GOT3 (cell line): ENCODE data around the gene SDR39U1.

Experiments used
- DNase-seq: peaks from one replicate; lab custom pipeline; 2025; ENCODE audit warnings: mixed read lengths; lab: John Stamatoyannopoulos, UW

The SDR39U1 gene

GRCh38 chr14:24441904-24442239, 704 bp downstream of the SDR39U1 start:
- DNase-seq, result no peak

GRCh38 chr14:24441485-24441884, 1.1 kb downstream of the SDR39U1 start:
- no peak for DNase-seq

- no peak for DNase-seq
Measured at GRCh38 chr14:24440606-24441399, 1.8 kb downstream of the SDR39U1 start.

GRCh38 chr14:24439830-24440605, 2.6 kb downstream of the SDR39U1 start:
- DNase-seq, result no peak

- no peak for DNase-seq
Measured at GRCh38 chr14:24439257-24439656, 3.3 kb downstream of the SDR39U1 start.

GRCh38 chr14:24438223-24439097, 4.1 kb downstream of the SDR39U1 start:
- DNase-seq, result no peak

GRCh38 chr14:24437736-24438067, 4.9 kb downstream of the SDR39U1 start:
- no peak for DNase-seq

- no peak for DNase-seq
Measured at GRCh38 chr14:24437020-24437735, 5.4 kb downstream of the SDR39U1 start.

GRCh38 chr14:24436355-24437019, 6.1 kb downstream of the SDR39U1 start:
- DNase-seq, result peak; percentile 4

- DNase-seq, result no peak
Measured at GRCh38 chr14:24435998-24436354, 6.6 kb downstream of the SDR39U1 start.

GRCh38 chr14:24435192-24435810, 7.3 kb downstream of the SDR39U1 start:
- DNase-seq, result no peak

- DNase-seq, result no peak
Measured at GRCh38 chr14:24434676-24435075, 7.9 kb downstream of the SDR39U1 start.

GRCh38 chr14:24434036-24434435, 8.5 kb downstream of the SDR39U1 start:
- no peak for DNase-seq

- no peak for DNase-seq
Measured at GRCh38 chr14:24432259-24433131, 10.1 kb downstream of the SDR39U1 start.

- peak; percentile 9 for DNase-seq
Measured at GRCh38 chr14:24431569-24432258, 10.9 kb downstream of the SDR39U1 start.

GRCh38 chr14:24430682-24431568, 11.7 kb downstream of the SDR39U1 start:
- no peak for DNase-seq

GRCh38 chr14:24430143-24430681, 12.4 kb downstream of the SDR39U1 start:
- peak; percentile 49 for DNase-seq
